NCI-H187 (cell line): ENCODE data around the gene REXO1.
"Not testable (repeated sequence)": the region's sequence is repeated elsewhere in the genome, so short reads cannot be mapped to it uniquely, and the experiment has no call there.

Source experiments
- DNase-seq, 2 experiments: peaks; one replicate each; lab custom pipeline; 2025; lab: John Stamatoyannopoulos, UW

Gene REXO1, protein sequence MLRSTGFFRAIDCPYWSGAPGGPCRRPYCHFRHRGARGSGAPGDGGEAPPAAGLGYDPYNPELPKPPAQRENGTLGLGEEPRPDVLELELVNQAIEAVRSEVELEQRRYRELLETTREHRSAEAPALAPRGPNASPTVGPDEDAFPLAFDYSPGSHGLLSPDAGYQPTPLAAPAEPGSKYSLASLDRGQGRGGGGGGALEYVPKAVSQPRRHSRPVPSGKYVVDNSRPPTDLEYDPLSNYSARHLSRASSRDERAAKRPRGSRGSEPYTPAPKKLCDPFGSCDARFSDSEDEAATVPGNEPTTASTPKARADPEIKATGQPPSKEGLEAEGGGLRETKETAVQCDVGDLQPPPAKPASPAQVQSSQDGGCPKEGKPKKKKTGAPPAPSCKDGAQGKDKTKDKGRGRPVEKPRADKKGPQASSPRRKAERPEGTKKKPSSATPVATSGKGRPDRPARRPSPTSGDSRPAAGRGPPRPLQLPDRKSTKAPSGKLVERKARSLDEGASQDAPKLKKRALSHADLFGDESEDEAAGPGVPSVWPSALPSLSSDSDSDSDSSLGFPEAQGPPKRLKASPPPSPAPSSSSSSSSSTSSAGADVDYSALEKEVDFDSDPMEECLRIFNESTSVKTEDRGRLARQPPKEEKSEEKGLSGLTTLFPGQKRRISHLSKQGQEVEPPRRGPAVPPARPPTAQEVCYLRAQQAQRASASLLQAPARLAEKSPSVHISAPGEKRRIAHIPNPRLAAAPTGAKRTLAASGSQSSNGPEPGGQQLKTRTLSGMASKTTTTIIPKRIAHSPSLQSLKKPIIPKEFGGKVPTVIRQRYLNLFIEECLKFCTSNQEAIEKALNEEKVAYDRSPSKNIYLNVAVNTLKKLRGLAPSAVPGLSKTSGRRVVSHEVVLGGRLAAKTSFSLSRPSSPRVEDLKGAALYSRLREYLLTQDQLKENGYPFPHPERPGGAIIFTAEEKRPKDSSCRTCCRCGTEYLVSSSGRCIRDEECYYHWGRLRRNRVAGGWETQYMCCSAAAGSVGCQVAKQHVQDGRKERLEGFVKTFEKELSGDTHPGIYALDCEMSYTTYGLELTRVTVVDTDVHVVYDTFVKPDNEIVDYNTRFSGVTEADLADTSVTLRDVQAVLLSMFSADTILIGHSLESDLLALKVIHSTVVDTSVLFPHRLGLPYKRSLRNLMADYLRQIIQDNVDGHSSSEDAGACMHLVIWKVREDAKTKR

DNA sequence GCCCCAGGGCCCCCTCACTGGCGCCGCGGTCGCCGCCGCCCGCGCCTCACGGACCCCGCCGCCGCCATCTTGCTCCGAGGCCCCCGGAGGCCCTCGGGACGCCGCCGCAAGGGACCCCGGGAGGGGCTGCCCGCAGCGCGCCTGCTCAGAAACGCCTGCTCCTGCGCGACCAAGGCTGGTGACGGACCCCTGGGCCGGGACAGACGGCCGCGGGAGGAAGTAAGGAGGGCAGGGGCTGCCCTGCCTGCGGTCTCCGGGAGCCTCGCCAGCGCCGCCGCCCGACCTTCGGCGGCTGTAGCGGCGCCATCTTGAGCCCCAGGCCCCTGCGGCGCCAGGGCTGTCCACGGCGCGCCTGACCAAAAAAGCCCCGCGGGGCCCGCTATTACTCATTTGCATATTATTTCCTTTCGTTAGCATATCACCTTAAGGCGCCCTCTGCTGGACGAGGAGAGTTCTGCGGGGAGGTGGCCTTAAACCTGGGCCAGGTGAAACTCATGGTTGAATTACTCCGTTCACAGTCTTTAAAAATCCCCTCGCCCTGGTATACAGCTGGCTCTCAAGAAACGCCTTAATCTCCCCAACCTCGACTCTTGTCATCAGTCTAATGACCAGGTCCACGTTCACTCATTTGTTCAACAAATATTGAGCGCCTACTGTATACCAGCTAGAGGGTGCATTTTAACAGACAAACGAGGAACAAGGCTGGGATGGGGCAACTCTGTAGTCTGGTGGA, at the start of gene REXO1:
Gene REXO1, minus strand, starts transcription at position 85 of the 733 bp plus-strand sequence. CDS start 125 bp downstream, outside the sequence.
- DNase-seq, result peak; percentile 94 to 95

DNA sequence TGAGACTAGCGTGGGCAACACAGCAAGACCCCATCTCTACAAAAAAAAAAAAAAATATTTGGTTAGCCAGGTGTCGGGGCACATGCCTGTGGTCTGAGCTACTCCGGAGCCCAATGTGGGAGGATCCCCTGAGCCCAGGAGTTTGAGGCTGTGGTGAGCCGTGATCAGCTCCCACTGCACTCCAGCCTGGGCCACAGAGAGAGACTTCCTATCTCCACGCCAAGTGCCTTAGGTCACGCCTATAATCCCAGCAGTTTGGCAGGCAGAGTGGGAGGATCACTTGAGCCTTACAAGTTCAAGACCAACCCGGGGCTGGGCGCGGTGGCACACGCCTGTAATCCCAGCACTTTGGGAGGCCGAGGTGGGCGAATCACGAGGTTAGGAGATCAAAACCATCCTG, 48.2 kb upstream of the REXO1 start:
- no peak for DNase-seq

DNA sequence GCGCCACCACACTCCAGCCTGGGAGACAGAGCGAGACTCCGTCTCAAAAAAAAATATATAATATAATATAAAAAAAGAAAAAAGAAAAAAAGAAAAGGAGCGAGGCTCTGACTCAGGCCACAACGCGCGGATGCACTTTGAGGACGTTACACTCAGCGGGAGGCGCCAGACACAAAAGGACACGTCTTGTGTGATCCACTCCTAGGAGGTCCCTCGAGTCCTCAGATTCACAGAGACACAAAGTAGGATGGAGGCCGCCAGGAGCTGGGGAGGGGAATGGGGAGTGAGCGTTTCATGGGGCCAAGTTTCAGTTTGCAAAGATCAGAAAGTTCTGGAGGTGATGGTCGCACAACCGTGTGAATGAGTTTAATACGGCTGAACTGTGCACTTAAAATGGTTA, 45.5 kb upstream of the REXO1 start:
- no peak for DNase-seq

DNA sequence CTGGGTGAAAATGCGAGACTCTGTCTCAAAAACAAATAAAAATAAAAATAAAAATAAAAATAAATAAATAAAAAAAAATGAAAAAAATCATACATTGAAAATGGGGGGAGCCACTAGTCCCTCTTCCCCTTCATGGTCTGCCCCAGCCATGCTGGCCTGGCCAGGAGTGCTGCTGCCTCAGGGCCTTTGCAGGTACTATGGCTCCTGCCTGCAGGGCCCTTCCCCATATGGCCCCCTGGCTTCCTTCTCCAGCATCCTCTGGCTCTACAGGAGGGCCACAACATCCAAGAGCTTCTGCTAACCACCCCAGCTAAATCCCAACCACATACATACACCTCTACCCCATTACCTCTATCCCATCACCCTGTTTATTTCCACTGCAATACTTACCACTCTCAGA, 41.6 kb upstream of the REXO1 start:
- DNase-seq, result no peak

DNA sequence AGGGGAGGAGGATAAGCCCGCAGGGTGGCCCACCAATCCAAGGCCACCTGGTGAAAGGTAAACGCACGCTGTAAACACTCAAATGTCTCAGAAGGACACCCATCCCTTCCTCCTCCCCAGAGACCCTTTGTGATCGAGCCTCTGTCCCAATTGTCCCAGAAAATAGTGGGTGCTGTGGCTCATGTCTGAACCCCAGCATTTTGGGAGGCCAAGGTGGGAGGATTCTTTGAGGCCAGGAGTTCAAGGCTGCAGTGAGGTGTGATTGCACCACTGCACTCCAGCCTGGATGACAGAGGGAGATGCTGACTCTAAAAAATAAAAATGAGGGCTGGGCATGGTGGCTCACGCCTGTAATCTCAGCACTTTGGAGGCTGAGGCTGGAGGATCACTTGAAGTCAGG, 40.1 kb upstream of the REXO1 start:
- no peak for DNase-seq

DNA sequence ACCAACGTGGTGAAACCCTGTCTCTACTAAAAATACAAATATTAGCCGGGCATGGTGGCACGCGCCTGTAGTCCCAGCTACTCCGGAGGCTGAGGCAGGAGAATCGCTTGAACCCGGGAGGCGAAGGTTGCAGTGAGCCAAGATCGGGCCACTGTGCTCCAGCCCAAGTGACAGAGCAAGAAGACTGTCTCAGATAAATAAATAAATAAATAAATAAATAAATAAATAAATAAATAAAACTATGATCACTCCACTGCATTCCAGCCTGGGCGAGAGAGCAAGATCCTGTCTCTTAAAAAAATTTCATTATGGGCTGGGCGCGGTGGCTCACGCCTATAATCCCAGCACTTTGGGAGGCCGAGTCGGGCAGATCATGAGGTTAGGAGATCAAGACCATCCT, 38.1 kb upstream of the REXO1 start:
- DNase-seq, result not testable (repeated sequence)

DNA sequence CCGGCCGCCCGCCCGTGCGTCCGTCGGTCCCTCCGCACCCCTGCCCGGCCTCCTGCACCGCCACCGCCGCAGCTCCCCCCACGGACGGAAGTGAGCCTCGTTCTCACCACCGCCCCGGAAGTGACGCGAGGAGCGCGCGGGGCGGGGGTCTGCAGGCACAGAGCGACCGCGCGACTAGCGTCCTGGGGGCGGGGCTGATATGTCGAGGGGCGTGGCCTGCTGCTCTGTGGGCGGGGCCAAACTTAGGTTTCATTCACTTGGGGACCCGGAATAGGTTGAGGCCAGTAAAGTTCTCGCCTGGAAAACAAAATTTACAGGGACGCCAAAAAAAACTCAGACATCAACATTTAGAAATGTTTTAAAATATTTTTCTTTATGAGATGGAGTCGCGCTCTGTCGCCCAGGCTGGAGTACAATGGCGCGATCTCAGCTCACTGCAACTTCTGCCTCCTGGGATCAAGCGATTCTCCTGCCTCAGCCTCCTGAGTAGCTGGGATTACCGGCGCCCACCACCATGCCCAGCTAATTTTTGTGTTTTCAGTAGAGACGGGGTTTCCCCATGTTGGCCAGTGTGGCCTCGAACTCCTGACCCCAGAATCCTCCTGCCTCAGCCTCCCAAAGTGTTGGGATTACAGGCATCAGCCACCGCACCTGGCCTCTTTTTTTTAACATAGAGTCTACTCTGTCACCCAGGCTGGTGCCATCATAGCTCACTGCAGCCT, 37.3 kb upstream of the REXO1 start, which contains the start of gene ABHD17A:
Gene ABHD17A, minus strand, starts transcription at position 99 of the 722 bp plus-strand sequence. CDS start 3,930 bp downstream, outside the sequence.
- DNase-seq, result peak; percentile 84 to 87

DNA sequence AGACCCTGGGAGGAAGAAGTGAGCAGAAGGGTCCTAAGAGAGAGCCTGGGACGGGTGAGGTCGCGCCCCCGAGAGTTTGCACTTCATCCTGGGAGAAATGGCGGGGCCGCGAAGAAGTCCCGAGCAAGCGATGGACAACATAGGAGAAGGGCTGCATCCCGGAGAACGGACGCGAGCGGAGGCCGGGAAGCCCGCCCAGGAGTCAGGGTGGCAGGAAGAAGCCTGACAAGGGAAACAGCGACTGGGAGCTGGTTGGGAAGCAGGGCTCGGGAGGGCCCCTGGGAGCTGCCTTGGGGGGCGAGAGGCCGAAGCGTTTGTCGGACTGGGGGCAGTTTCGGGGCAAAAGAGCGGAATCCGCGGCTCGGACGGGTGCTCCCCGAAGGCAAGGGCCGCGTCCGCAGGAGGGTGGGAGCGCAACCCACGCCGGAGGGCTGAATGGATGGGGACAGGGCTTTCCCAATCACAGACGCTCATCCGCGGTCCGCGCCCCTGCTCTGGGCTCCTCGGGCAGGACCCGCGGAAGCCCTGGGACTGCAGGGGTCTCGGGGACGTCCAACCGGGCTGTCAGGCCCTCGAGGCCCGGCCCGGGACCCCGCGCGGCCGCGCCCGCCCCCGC, 36.5 kb upstream of the REXO1 start:
- DNase-seq, result no peak

DNA sequence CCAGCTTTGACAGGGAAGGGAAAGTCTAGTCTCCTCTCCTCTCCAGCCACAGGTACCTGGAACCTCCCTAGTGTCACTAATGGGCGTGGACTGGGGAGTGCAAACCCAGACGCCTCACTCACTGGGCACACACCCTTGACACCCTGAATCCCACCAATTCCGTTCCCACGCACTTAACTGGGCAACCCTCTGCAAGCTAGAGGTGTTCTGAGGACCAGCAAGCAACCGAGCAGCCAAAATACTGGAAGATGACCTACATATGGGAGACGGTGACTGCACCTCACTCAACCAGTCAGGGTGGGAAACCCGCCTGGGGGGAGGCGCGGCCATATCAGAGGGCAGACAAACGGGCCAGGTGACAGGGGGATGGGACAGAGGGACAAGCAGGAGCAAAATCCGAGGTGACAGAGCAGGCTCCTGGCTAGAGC, 36.0 kb upstream of the REXO1 start:
- no peak for DNase-seq

DNA sequence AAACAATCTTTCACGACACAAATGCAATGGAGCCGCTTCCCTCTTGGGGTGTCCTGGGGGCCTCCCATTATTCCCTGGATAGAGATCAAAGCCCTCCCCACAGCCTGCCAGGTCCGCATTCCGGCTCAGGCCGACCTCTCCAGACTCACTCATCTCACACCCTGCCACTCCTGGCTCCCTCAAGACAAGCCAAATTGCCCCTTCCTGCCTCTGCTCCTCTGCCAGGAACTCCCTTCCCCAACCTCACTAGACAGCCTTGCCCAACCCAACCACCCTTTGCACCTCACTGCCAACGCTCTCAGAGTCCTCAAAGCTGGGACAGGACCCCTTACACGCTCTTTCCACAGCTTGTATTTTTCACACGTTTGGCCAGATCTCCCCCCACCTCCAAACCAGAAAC, 35.5 kb upstream of the REXO1 start:
- DNase-seq, result no peak

DNA sequence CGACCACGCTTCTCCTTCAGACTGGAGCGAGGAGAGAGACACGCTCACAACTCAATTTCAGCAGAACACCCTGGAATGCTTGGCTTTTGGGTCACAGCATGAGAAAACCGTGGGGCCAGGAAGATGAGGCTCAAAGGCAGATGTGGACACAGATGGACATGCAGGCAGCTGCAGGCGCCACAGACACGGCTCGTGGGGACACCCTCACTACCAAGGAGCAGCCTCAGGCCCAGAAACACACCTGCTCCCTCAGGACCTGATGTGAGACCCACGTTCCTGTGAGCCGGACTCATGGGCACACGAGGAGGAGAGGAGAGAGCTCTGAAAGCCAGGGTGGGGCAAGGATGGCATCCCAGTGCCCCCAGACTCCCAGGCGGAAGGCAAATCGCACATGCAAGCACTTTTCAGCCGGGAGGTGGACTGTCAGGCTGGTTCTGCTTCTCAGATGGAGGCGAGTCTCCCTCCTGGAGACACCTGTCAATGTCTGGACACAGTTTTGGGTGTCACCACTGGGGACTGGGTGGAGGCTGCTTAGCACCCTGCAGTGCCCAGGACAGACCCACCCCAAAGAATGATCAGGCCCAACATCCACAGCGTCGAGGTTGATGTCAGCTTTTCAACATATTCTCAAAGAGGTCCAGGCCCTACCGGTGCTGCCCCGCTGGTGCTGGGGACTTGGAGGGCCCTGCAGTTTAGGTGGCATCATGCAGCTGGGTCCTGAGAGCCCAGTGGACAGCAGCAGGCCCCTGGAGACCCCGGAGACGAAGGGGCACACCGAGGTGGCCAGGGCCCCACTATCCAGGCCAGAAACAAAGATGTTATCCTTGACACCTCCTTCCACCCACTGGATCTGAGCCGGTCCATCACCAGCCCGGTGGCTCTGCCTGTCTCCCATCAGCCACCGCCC, 34.8 kb upstream of the REXO1 start:
- no peak for DNase-seq

DNA sequence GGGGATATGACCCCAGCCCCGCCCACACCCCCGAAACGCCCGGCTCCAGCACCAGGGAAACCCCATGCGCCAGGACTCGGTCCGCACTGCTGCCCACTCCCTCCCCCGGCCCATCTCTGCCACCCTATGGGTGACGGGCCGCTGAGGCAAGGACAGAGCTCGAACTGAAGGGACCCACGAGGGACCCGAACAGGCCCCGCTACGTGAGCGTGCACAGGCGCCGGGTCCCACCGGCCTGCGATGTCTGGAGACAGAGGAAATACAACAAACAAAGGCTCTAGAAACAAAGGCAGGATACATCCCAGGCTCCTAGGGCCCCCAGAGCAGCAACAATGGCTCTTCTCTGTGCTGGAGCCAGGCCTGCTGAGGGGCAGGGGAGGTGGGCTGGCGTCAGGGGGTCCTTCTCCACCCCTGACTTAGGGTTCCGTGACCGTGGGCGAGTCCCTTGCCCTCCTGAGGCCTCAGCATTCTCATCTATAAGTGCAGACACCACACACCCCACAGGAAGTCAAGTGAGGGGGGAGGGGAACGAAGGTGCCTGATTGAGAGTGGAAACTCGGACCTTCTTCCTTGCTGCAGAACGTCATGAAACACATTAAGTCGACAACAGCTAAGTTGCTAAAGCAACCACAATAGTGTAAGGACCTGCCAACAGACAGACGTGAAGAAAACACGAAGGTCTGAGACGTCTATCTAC, 34.0 kb upstream of the REXO1 start:
- no peak for DNase-seq

DNA sequence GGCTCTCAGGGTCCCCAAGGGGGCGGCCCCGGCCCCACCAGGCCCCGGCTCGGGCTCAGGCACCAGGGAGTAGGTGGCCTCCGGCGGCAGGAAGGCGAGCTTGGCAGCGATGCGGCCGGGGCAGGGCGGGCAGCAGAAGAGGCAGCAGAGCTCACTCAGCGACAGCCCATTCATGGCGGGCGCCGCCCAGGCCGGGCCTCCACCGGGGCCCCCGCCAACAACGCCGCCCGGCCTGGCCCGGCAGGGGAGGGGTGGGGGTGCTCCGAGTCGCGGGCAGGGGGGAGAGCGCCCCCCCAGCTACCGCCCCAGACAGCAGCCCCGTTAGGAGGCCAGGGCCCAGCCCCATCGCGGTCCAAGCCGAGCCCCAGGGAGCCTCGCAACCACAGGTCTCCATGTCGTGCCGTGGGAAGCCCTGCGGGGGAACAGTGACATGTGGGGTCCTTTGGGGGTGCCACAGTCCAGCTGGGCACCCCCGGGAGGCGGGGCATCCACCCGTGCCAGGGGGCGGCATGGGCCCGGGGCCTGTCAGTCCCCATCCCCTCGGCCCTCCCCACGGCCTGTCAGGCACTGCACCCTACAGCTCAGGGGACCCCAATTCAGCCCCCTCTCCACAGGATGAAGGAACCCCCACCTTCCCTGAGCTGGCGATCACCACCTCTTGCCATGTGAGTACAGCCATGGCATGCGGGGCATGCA, 33.3 kb upstream of the REXO1 start:
- DNase-seq, result not testable (repeated sequence)

DNA sequence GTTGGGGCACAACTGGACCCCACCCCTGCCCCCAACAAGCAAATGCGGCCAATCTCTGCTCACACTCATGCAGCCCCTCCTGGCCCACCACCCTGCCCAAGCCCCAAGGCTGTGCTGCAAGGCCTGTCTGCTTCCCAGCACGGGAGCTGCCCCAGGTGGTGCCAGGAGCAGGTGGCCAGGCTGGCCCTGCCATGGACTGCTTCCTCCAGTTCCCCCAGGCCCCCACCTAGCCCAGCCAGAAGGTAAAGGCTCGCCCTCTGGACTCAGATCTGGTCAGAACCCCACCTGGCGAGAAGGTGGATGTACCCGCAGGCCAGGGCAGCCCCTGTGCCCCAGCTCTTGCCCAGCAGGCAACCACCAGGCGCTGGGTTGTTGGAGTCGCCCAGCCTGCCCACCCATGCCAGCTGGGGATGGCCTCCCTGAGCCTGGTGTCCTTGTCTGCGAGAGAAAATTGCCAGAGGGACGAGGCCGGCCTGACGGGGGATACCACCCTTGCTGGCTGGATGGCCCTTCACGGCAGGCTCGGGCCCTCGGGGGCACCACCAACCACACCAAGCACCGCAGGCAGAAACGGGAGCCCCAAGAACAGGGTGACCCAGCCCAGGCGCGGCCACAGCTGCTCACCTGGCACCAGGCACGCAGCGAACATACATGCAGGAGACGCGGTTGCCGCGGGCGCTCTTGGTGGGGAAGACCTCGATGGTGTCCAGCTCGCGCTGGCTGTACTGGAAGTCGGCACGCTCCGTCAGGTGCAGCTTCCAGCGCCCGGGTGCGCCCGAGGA, 32.5 kb upstream of the REXO1 start:
- DNase-seq, result no peak

DNA sequence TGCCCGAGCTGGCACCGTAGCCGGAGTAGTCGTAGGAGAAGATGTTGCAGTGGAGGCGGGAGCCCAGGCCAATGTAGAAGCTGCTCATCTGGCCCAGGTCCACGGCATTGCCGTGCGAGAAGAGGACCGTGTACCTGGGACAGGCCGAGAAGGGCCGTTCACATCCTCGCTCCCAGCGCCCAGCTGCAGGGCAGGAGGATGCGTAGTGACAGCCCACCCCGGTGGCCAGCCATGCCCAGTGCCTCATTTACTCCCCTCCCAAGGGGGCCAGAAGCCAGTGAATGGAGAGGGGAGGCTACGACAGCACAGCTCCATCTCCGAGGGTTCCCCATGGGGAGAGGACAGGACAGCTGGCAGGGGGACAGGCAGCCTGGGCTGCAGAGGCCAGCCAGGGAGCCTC, 31.7 kb upstream of the REXO1 start:
- not testable (repeated sequence) for DNase-seq

DNA sequence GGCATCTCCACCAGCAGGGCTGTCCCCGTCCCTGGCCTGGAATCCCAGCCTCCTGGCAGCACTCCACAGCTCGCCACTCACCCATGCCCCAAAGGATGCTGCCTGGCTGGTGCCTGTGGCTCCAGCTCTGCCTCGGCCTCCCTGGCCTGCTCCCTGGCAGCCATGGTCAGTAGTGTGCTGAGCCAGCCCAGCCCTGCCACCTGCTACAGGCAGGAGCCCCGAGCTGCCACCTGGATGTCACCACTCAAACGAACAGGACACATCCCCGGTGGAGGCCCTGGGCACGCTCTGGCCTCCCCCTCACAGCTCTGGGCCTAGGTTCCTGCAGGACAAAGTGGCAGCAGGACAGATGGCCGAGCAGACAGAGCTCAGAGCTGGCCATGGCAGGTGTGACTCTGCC, 30.3 kb upstream of the REXO1 start:
- DNase-seq, result not testable (repeated sequence)

DNA sequence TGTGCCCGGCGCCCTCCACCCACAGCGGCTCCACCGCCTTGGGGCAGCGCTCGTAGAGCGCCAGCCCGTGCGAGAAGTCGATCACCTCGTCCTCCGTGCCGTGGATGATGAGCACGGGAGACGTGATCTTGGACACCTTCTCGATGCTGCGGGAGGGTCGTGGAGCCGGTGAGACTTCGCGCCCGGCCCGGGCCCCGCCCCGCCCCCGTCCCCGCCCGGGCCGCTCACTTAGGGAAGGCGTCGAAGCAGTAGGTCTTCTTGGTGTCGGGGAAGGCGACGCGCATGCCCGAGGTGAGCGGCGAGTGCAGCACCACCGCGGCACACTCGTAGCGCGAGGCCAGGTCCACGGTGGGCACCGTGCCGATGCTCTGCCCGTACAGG, 29.0 kb upstream of the REXO1 start:
- DNase-seq, result not testable (repeated sequence)
